Skeletal muscle tissue (tissue), 4 donors: ENCODE measurements around the gene TMEM8B. TPM values are rescaled to one million over a fixed set of nuclear protein-coding genes. Genes with fewer than 3 reads are reported as not detected.

Experiments used
- H3K27ac ChIP-seq: one replicate; pipeline ENCODE4 v1.7.0; 2013; ENCODE audit warnings: mild to moderate bottlenecking, low read depth, low read length, inconsistent platforms
- H3K27me3 ChIP-seq, 3 donors: one replicate each; pipeline ENCODE4 v1.7.0; 2013; ENCODE audit warnings: low read length in 3 of 3; ENCODE audit not compliant: control insufficient read depth in 3 of 3, insufficient read depth in 3 of 3
- H3K36me3 ChIP-seq, 3 donors: one replicate each; pipeline ENCODE4 v1.7.0; 2013; ENCODE audit warnings: low read length in 3 of 3; ENCODE audit not compliant: control insufficient read depth in 3 of 3, insufficient read depth in 3 of 3
- H3K4me1 ChIP-seq, 3 donors: one replicate each; pipeline ENCODE4 v1.7.0; 2013; ENCODE audit warnings: low read length in 3 of 3, mild to moderate bottlenecking in 3 of 3; ENCODE audit not compliant: control insufficient read depth in 3 of 3, insufficient read depth in 3 of 3
- H3K4me3 ChIP-seq, 3 donors: one replicate each; pipeline ENCODE4 v1.7.0; 2013; ENCODE audit warnings: low read length in 3 of 3
- H3K9ac ChIP-seq, 3 donors: one replicate each; pipeline ENCODE4 v1.7.0; 2013; ENCODE audit warnings: low read length in 3 of 3, mild to moderate bottlenecking in 3 of 3, moderate library complexity in 2 of 3, low read depth in 1 of 3
- H3K9me3 ChIP-seq, 3 donors: one replicate each; pipeline ENCODE4 v1.7.0; 2013; ENCODE audit warnings: low read length in 3 of 3; ENCODE audit not compliant: control insufficient read depth in 3 of 3
- total RNA-seq: library from RNA; depleted of rRNA; stranded (reverse); fragments of >200 nt; gene quantifications from one replicate; pipeline ENCODE4 v1.2.3, GENCODE V29; 2014
- donor health status: Osteomylitis.

TMEM8B gene
- total RNA-seq, 1 donor from 2014 or later: 2.6 TPM

DNA sequence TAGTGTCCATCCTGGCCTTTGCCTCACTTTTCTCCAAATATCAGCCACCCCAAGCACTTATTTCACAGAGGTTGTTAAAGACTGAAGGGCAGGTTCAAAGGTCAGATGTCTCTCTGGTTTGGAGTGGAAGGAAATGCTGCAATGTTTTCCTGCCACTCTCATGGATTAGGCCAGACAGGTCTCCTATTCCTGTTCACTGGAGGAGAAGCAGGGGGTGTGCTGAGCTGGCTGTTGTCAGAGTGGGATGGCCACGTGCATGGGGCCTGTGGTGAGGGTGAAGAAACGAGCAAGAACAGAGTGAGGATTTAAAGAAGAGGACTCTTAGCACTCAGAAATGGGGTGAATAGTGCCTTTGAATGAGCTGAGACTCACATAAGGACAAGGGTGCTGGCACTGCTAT lies 6.7 kb downstream of the TMEM8B start:
- Histone ChIP-seq H3K27ac (no peak overlapping the region), H3K4me1 (peaks cover 52 to 60% (median 59%) of the 10 kb centered on the region in 3 donors)

DNA sequence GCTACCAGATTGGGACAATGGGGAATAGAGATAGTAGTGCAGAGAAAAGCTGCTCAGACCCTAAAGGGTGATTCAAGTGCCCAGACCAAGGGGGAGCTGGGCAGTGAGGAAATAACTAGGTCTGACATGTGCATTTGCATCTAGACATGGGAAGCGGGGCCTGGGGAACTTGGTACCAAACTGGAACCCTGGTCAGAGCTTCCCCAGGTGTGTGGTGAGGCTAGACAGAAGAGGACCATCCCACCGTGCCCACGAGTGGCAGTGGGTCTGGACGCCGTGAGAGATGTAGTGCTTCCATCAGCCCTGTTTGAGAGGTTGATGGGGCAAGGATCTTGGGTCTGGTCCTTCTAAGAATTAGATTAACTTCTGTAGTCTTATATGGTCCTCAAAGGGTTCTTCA lies 7.6 kb downstream of the TMEM8B start:
- no peak overlapping the region for H3K4me3 ChIP-seq
- peaks cover 43 to 52% (median 50%) of the 10 kb centered on the region in 3 donors for H3K4me1 ChIP-seq
- no peak overlapping the region for H3K9ac ChIP-seq
- H3K27me3 ChIP-seq: no peaks in the 10 kb centered on the region
- H3K9me3 ChIP-seq: no peaks in the 10 kb centered on the region
- H3K36me3 ChIP-seq: peaks cover 0 to 11% (median 9%) of the 10 kb centered on the region in 3 donors
- H3K27ac ChIP-seq: no peak overlapping the region

More for the DNA sequence above, 6.7 kb downstream of the TMEM8B start:
- peak overlapping the region in 1 of 3 donors; percentile 6 for H3K4me3 ChIP-seq
- H3K9ac ChIP-seq: peak overlapping the region in 2 of 3 donors; percentile 22 to 28
- no peaks in the 10 kb centered on the region for H3K9me3 ChIP-seq
- no peaks in the 10 kb centered on the region for H3K27me3 ChIP-seq
- H3K36me3 ChIP-seq: peaks cover 0 to 11% (median 4%) of the 10 kb centered on the region in 3 donors

DNA sequence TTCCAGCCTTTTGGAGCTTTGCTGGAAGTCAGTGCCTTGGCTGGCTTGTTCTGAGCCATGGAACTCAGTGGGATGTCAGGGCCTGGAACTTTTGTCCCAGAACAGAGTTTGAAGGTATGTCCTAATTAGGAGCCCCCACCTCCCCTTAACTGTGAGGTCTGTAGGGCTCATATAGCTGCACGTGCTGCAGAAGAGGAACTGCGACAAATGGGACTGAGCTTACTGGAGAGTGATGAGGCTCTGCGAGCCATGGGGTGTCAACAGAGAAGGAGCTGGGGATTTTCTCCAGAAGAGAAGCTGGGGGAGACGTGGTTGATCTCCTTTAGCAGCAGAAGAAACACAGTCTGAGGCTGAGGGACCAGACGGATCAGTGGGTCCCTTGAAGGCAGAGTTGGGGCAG lies 10.9 kb downstream of the TMEM8B start:
- Histone ChIP-seq H3K9me3 (no peaks in the 10 kb centered on the region), H3K4me1 (peaks cover 18 to 31% (median 27%) of the 10 kb centered on the region in 3 donors), H3K27ac (no peak overlapping the region), H3K4me3 (no peak overlapping the region), H3K36me3 (peaks cover 3 to 11% (median 9%) of the 10 kb centered on the region in 3 donors), H3K9ac (no peak overlapping the region), H3K27me3 (no peaks in the 10 kb centered on the region)

DNA sequence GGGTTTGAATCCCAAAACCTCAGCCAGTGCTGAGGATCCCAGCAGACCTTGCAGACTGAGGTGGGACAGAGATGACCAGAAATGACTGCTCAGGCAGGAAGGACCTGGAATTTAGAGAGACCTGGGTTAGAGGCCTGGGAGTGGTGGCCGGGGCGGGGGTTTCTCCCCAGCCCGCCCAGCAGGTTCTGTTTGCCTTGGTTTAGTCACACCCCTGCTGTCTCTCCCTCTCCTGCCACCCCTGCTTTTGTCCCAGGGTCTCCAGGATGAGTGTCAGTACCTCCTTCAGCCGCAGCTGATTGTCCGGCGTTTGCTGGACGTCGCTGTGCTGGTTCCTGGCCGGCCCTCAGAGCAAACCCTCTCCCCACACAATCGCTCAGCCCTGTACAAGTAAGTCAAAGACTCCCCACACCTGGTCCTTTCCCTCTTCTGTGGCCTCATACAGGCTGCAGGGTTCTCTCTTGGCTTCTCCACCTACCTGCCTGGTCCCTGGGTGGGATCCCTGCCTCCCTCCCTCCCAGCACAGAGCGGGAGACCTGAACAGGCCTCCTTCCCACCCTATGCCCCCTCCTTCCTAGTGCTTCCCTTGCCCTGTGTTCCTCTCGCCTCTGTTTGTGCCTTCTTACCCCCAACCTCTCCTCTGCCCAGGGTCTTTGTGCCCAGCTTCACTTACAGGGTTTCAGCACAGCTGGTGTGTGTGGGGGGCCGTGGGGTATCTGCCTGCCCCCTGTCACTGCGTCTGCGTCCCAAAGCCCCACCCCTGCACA lies 12.0 kb downstream of the TMEM8B start:
- H3K4me3 ChIP-seq: no peak overlapping the region
- H3K9me3 ChIP-seq: no peaks in the 10 kb centered on the region
- no peak overlapping the region for H3K9ac ChIP-seq
- H3K4me1 ChIP-seq: peaks cover 17 to 31% (median 27%) of the 10 kb centered on the region in 3 donors
- H3K27me3 ChIP-seq: no peaks in the 10 kb centered on the region
- no peak overlapping the region for H3K27ac ChIP-seq
- H3K36me3 ChIP-seq: peaks cover 2 to 7% (median 3%) of the 10 kb centered on the region in 3 donors

GRCh38 chr9:35841645-35841900 lies 12.5 kb downstream of the TMEM8B start:
- peaks cover 16 to 29% (median 25%) of the 10 kb centered on the region in 3 donors for H3K4me1 ChIP-seq
- H3K27me3 ChIP-seq: no peaks in the 10 kb centered on the region
- peaks cover 2 to 9% (median 3%) of the 10 kb centered on the region in 3 donors for H3K36me3 ChIP-seq

GRCh38 chr9:35842020-35842745 lies 13.2 kb downstream of the TMEM8B start:
- H3K4me3 ChIP-seq: no peak overlapping the region
- H3K27me3 ChIP-seq: no peaks in the 10 kb centered on the region
- H3K4me1 ChIP-seq: peaks cover 21 to 34% (median 31%) of the 10 kb centered on the region in 3 donors

More at GRCh38 chr9:35841645-35841900, 12.5 kb downstream of the TMEM8B start:
- no peaks in the 10 kb centered on the region for H3K9me3 ChIP-seq
- no peak overlapping the region for H3K4me3 ChIP-seq
- no peak overlapping the region for H3K27ac ChIP-seq
- H3K9ac ChIP-seq: no peak overlapping the region

GRCh38 chr9:35842795-35843194 lies 13.8 kb downstream of the TMEM8B start:
- Histone ChIP-seq H3K4me1 (peaks cover 27 to 40% (median 37%) of the 10 kb centered on the region in 3 donors), H3K9ac (no peak overlapping the region), H3K36me3 (peaks cover 6 to 20% (median 7%) of the 10 kb centered on the region in 3 donors), H3K27me3 (no peaks in the 10 kb centered on the region), H3K9me3 (no peaks in the 10 kb centered on the region), H3K4me3 (no peak overlapping the region), H3K27ac (no peak overlapping the region)

More at GRCh38 chr9:35842020-35842745, 13.2 kb downstream of the TMEM8B start:
- Histone ChIP-seq H3K9me3 (no peaks in the 10 kb centered on the region), H3K27ac (no peak overlapping the region), H3K36me3 (peaks cover 6 to 16% (median 7%) of the 10 kb centered on the region in 3 donors), H3K9ac (no peak overlapping the region)

DNA sequence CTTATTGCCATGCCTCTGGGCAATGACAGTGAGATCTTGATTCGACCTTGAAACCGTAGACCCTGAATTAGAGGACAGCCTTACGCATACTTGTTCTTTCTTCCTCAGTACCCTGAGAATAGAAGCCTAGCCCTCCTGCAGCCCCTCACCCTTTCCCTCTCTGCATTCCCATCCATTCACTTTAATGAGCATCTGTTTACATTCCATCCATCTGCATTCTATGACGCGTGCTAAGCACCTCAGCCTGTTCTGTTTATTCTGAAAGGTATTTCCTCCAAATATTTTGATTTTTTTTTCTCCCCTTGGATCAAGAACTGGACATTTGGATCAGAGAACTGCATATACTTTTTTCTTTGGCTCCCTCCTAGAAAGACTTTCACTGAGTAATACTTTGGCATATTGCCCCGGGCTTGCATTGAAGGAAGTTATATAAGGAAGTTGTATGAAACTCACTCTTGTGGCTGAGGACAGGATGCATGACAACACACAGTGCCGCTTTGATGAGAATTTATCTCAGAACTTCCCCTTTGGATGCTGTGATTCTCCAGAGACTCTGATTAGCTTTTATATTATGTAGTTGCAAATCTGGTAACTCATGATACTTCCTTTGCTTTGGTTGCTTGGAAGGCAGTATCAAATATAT lies 15.7 kb downstream of the TMEM8B start:
- Histone ChIP-seq H3K4me3 (no peak overlapping the region), H3K27ac (no peak overlapping the region), H3K4me1 (peaks cover 32 to 51% (median 44%) of the 10 kb centered on the region in 3 donors), H3K9me3 (no peaks in the 10 kb centered on the region), H3K36me3 (peaks cover 6 to 21% (median 7%) of the 10 kb centered on the region in 3 donors), H3K27me3 (no peaks in the 10 kb centered on the region), H3K9ac (no peak overlapping the region)

GRCh38 chr9:35845824-35846771 lies 17.1 kb downstream of the TMEM8B start:
- Histone ChIP-seq H3K4me3 (no peak overlapping the region), H3K9ac (peak overlapping the region in 2 of 3 donors; percentile 14 to 61), H3K27ac (peak overlapping the region; percentile 32), H3K36me3 (peaks cover 6 to 20% (median 7%) of the 10 kb centered on the region in 3 donors), H3K9me3 (no peaks in the 10 kb centered on the region), H3K4me1 (peaks cover 32 to 51% (median 44%) of the 10 kb centered on the region in 3 donors), H3K27me3 (no peaks in the 10 kb centered on the region)
